ENCODE data around the gene KIRREL1.

The KIRREL1 gene

DNA sequence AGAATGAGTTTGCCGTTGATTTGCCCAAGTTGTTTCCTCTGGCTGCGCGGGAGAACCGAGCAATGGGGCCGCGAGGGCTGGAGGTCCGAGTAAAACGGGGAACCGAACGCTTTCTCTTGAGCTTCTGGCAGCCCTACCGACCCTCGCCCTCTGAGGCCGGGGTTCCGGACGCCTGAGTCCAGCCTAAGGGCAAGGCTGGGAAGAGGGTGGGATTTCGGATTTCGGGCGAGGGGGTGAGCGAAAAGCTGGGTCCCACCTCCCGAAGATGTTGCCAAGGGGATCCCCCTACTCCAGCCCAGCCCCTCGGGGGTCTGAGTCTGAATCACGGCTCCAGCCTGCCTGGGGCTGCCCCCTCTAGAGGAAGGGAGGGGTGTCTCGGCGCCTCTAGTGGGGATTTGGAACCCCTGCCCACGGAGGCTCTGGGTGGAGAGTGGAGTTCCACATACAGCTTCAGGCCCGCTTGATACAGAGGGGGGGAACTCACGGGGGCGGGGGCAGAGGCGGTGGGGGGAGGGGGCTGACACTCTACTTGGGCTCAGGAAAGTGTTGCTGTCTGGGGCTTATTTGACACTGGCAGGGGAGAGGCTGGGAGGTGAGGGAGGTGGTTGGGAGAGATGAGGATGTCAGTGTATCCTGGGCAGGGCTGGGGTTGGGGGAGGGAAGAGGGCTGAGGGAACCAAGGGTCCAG lies 617 bp downstream of the KIRREL1 start (continued):
- TF ChIP-seq PATZ1 (CRISPR knock-in tag; IDR thresholded peaks at IDR 0.05; ENCODE audit: borderline replicate concordance), result no peak
- no peak for TF ChIP-seq ZFP3 (CRISPR knock-in tag; IDR thresholded peaks at IDR 0.05)

GRCh38 chr1:157994704-157995582 lies 1.5 kb downstream of the KIRREL1 start:
- TF ChIP-seq BACH2 (CRISPR knock-in tag; IDR thresholded peaks at IDR 0.05; ENCODE audit: borderline replicate concordance) (no peak), SNAI2 (CRISPR knock-in tag; IDR thresholded peaks at IDR 0.05) (no peak), CREB5 (CRISPR knock-in tag; IDR thresholded peaks at IDR 0.05; ENCODE audit: low read depth) (no peak), TSHZ2 (CRISPR knock-in tag; IDR thresholded peaks at IDR 0.05) (no peak), RARB (CRISPR knock-in tag; IDR thresholded peaks at IDR 0.05) (no peak), ISL1 (CRISPR knock-in tag; IDR thresholded peaks at IDR 0.05) (no peak), ZFP30 (CRISPR knock-in tag; IDR thresholded peaks at IDR 0.05) (no peak), TOX (CRISPR knock-in tag; IDR thresholded peaks at IDR 0.05; ENCODE audit: borderline replicate concordance) (no peak), ZNF70 (CRISPR knock-in tag; IDR thresholded peaks at IDR 0.05) (no peak)
- TF ChIP-seq, protein P1, sequence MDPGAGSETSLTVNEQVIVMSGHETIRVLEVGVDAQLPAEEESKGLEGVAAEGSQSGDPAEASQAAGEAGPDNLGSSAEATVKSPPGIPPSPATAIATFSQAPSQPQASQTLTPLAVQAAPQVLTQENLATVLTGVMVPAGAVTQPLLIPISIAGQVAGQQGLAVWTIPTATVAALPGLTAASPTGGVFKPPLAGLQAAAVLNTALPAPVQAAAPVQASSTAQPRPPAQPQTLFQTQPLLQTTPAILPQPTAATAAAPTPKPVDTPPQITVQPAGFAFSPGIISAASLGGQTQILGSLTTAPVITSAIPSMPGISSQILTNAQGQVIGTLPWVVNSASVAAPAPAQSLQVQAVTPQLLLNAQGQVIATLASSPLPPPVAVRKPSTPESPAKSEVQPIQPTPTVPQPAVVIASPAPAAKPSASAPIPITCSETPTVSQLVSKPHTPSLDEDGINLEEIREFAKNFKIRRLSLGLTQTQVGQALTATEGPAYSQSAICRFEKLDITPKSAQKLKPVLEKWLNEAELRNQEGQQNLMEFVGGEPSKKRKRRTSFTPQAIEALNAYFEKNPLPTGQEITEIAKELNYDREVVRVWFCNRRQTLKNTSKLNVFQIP (CRISPR knock-in tag; IDR thresholded peaks at IDR 0.05; ENCODE audit: borderline replicate concordance, low read depth), result no peak
- ATAC-seq, result peak; percentile 54

DNA sequence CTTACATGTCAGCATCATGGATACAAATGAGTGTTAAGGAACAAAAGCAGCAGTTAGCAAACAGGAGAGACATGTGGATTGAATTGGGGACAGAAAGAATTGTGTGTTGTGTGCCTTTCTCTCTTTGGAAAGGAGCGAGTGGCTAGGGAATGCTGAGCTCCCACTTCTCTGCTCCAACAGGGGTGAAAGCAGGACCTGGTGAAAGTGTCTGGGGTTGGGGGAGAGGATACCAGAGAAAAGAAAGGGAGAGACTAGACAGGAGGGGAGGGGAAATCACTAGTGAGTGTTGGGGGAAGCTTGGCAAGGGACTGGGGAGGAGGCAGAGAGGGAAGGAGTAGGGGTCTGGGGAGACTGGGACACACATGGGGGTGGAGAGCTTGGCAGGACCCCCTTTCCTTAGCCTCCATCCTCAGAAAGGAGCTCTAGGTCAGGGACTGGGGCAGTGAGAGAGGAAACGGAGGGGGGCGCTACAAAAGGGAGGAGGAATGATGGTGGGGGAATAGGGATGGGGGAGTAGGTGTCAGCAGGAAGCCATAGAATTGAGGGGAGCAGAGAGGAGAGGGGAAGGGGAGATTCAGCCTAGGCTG lies 2.2 kb downstream of the KIRREL1 start:
- TF ChIP-seq PPARA (CRISPR knock-in tag; IDR thresholded peaks at IDR 0.05; ENCODE audit: borderline replicate concordance), result no peak
- no peak for TF ChIP-seq OSR1 (CRISPR knock-in tag; IDR thresholded peaks at IDR 0.05)
- TF ChIP-seq, protein P1 (CRISPR knock-in tag; IDR thresholded peaks at IDR 0.05; ENCODE audit: borderline replicate concordance, low read depth), result no peak

GRCh38 chr1:157996433-157996832 lies 3.0 kb downstream of the KIRREL1 start:
- TF ChIP-seq SNAI2 (CRISPR knock-in tag; IDR thresholded peaks at IDR 0.05) (no peak), CSDC2 (CRISPR knock-in tag; IDR thresholded peaks at IDR 0.05) (no peak), BACH2 (CRISPR knock-in tag; IDR thresholded peaks at IDR 0.05; ENCODE audit: borderline replicate concordance) (no peak), ZFP3 (CRISPR knock-in tag; IDR thresholded peaks at IDR 0.05) (no peak), ZC3H10 (CRISPR knock-in tag; IDR thresholded peaks at IDR 0.05) (no peak)
- ATAC-seq, result no peak

More for the DNA sequence above, 2.2 kb downstream of the KIRREL1 start:
- ATAC-seq, result peak; percentile 1; the same call in 2 of the 3 replicates
